ENCODE data around the gene ADORA2B.
"Not testable (repeated sequence)": the region's sequence is repeated elsewhere in the genome, so short reads cannot be mapped to it uniquely, and the experiment has no call there.

- not testable (repeated sequence) for TF ChIP-seq CTCF (IDR thresholded peaks at IDR 0.05; ENCODE audit: poor library complexity); EZH2 (IDR thresholded peaks at IDR 0.05; ENCODE audit: borderline replicate concordance); EZH2phosphoT487 (IDR thresholded peaks at IDR 0.05; ENCODE audit: low read depth, severe bottlenecking, unreplicated experiment)
Observed at GRCh38 chr17:15911701-15912100, 33.2 kb upstream of the ADORA2B start.

Data from hepatocyte (in vitro differentiated cells).